GM23338 (cell line): ENCODE measurements around the gene CRB2. TPM values are rescaled to one million over a fixed set of nuclear protein-coding genes. Genes with fewer than 3 reads are reported as not detected.

ENCODE experiments used
- ATAC-seq: fragments of 200-7000 bp; cut with Tn5 transposase; 3 replicates; pipeline ENCODE4 v1.9.1; 2020
- DNase-seq: peaks from one replicate; pipeline ENCODE4 v3.0.0-alpha.2; 2015; ENCODE audit warnings: low spot score
- H2AFZ ChIP-seq: fragments of 200-600 bp; sonication (generic); 2 replicates; pipeline ENCODE4 v1.8.0; 2016; ENCODE audit warnings: antibody characterized with exemption, mild to moderate bottlenecking, moderate library complexity
- H3F3A ChIP-seq: fragments of 200-600 bp; sonication (generic); replicated peaks from 2 replicates; pipeline ENCODE4 v1.8.0; 2017; ENCODE audit warnings: antibody characterized with exemption, mixed run types, low read depth
- H3K27ac ChIP-seq: fragments of 200-600 bp; sonication (generic); 2 replicates; pipeline ENCODE4 v1.6.1; 2016; ENCODE audit warnings: low read depth
- H3K27me3 ChIP-seq: fragments of 200-600 bp; sonication (generic); 2 replicates; pipeline ENCODE4 v1.8.0; 2016; ENCODE audit warnings: mild to moderate bottlenecking, mixed run types, moderate library complexity; ENCODE audit not compliant: insufficient read depth
- H3K36me3 ChIP-seq: fragments of 200-600 bp; sonication (generic); 2 replicates; pipeline ENCODE4 v1.8.0; 2016; ENCODE audit warnings: mild to moderate bottlenecking; ENCODE audit not compliant: insufficient read depth
- H3K4me1 ChIP-seq: fragments of 200-600 bp; sonication (generic); 2 replicates; pipeline ENCODE4 v1.8.0; 2016; ENCODE audit warnings: mild to moderate bottlenecking, moderate library complexity; ENCODE audit not compliant: insufficient read depth
- H3K4me2 ChIP-seq: fragments of 200-600 bp; sonication (generic); 2 replicates; pipeline ENCODE4 v1.7.1; 2017; ENCODE audit warnings: mixed run types
- H3K4me3 ChIP-seq: fragments of 200-600 bp; sonication (generic); 2 replicates; pipeline ENCODE4 v1.6.1; 2016; ENCODE audit warnings: mixed run types
- H3K79me2 ChIP-seq: fragments of 200-600 bp; sonication (generic); replicated peaks from 2 replicates; pipeline ENCODE4 v1.8.0; 2017; ENCODE audit warnings: mild to moderate bottlenecking; ENCODE audit not compliant: insufficient read depth
- H3K9me2 ChIP-seq: fragments of 200-600 bp; sonication (generic); 2 replicates; pipeline ENCODE4 v1.8.0; 2017; ENCODE audit not compliant: insufficient read depth
- H4K20me1 ChIP-seq: fragments of 200-600 bp; sonication (generic); replicated peaks from 2 replicates; pipeline ENCODE4 v1.8.0; 2017; ENCODE audit warnings: mild to moderate bottlenecking; ENCODE audit not compliant: insufficient read depth
- H3K27ac Mint-ChIP-seq: 2 replicates; pipeline ENCODE4 v1.8.0; 2020; ENCODE audit warnings: inconsistent platforms, mild to moderate bottlenecking, moderate library complexity, mixed read lengths
- H3K27me3 Mint-ChIP-seq: 3 replicates; pipeline ENCODE4 v1.8.0; 2022; ENCODE audit warnings: low read depth, mild to moderate bottlenecking, moderate library complexity, mixed read lengths, inconsistent platforms; ENCODE audit not compliant: insufficient read depth, poor library complexity
- H3K36me3 Mint-ChIP-seq: 3 replicates; pipeline ENCODE4 v1.8.0; 2021; ENCODE audit warnings: low read depth, mild to moderate bottlenecking, inconsistent platforms, moderate library complexity, mixed read lengths
- H3K4me1 Mint-ChIP-seq: 3 replicates; pipeline ENCODE4 v1.8.0; 2020; ENCODE audit warnings: mild to moderate bottlenecking, inconsistent platforms, mixed read lengths
- H3K4me3 Mint-ChIP-seq: 3 replicates; pipeline ENCODE4 v1.8.0; 2021; ENCODE audit warnings: moderate library complexity, mild to moderate bottlenecking, inconsistent platforms, mixed read lengths
- H3K9me3 Mint-ChIP-seq: 3 replicates; pipeline ENCODE4 v1.8.0; 2020; ENCODE audit warnings: moderate library complexity, mild to moderate bottlenecking, inconsistent platforms, mixed read lengths
- CREB1 ChIP-seq: fragments of 250-450 bp; sonication (Bioruptor Pico); IDR thresholded peaks from 2 replicates; pipeline ENCODE4 v1.5.0; 2020; ENCODE audit warnings: low read depth, mild to moderate bottlenecking, moderate library complexity
- EZH2 ChIP-seq: fragments of 200-600 bp; sonication (generic); IDR thresholded peaks from one replicate; pipeline ENCODE4 v1.8.0; 2017; ENCODE audit warnings: antibody characterized with exemption, mild to moderate bottlenecking, low read depth; ENCODE audit not compliant: unreplicated experiment
- EZH2phosphoT487 ChIP-seq: fragments of 200-600 bp; sonication (generic); IDR thresholded peaks from one replicate; pipeline ENCODE4 v1.8.1; 2018; ENCODE audit warnings: antibody characterized with exemption; ENCODE audit not compliant: unreplicated experiment
- JUNB ChIP-seq: IDR thresholded peaks from one replicate; pipeline ENCODE4 v1.6.1; 2016; ENCODE audit warnings: antibody characterized with exemption; ENCODE audit not compliant: unreplicated experiment
- NANOG ChIP-seq: IDR thresholded peaks from 2 replicates; pipeline ENCODE4 v1.6.1; 2016; ENCODE audit warnings: antibody characterized with exemption, borderline replicate concordance
- POLR2AphosphoS5 ChIP-seq: IDR thresholded peaks from 2 replicates; pipeline ENCODE4 v1.6.1; 2016; ENCODE audit warnings: antibody characterized with exemption, low read depth
- STAT1 ChIP-seq: IDR thresholded peaks from one replicate; pipeline ENCODE4 v1.6.1; 2016; ENCODE audit warnings: antibody characterized with exemption; ENCODE audit not compliant: unreplicated experiment
- ZNF114 ChIP-seq: fragments of 250-450 bp; sonication (Bioruptor Pico); IDR thresholded peaks from 2 replicates; pipeline ENCODE4 v1.5.0; 2020; ENCODE audit warnings: mild to moderate bottlenecking, moderate library complexity
- ZNF331 ChIP-seq: fragments of 250-450 bp; sonication (Bioruptor Pico); IDR thresholded peaks from 2 replicates; pipeline ENCODE4 v1.5.0; 2020; ENCODE audit warnings: low read depth, mild to moderate bottlenecking, moderate library complexity
- polyA plus RNA-seq: library from polyadenylated mRNA; unstranded; fragments of >200 nt; fragmentation: Nextera tagmentation; extraction: Ambion mirVana; gene quantifications from 2 replicates; pipeline ENCODE4 v1.2.1, GENCODE V29; 2016
- total RNA-seq: library from RNA; depleted of rRNA; stranded (reverse); fragments of >200 nt; shearing (Covaris generic); gene quantifications from 2 replicates; pipeline ENCODE4 v1.2.3, GENCODE V29; 2014
- TF ChIP-seq, protein P1 (sequence below): fragments of 250-450 bp; sonication (Bioruptor Pico); IDR thresholded peaks from 2 replicates; pipeline ENCODE4 v1.5.0; 2020; ENCODE audit warnings: mild to moderate bottlenecking, moderate library complexity
- TF ChIP-seq, protein P2 (sequence below), 2 experiments: fragments of 200-600 bp in 1 of 2; sonication (generic) in 1 of 2; conservative IDR thresholded peaks; 2 replicates each; pipeline versions ENCODE4 v1.5.1 to v1.6.1; 2016 to 2017; ENCODE audit warnings: antibody characterized with exemption in 2 of 2, low read depth in 2 of 2, mild to moderate bottlenecking in 2 of 2, moderate library complexity in 1 of 2
- TF ChIP-seq, protein P3 (sequence below): IDR thresholded peaks from one replicate; pipeline ENCODE4 v1.6.1; 2018; ENCODE audit warnings: antibody characterized with exemption; ENCODE audit not compliant: unreplicated experiment
- TF ChIP-seq, protein P4 (sequence below): IDR thresholded peaks from 2 replicates; pipeline ENCODE4 v1.6.1; 2016; ENCODE audit warnings: antibody characterized with exemption

The CRB2 gene
- total and polyA plus RNA-seq, 2 experiments from 2014 or later, result 0.34 to 10.2 TPM

DNA sequence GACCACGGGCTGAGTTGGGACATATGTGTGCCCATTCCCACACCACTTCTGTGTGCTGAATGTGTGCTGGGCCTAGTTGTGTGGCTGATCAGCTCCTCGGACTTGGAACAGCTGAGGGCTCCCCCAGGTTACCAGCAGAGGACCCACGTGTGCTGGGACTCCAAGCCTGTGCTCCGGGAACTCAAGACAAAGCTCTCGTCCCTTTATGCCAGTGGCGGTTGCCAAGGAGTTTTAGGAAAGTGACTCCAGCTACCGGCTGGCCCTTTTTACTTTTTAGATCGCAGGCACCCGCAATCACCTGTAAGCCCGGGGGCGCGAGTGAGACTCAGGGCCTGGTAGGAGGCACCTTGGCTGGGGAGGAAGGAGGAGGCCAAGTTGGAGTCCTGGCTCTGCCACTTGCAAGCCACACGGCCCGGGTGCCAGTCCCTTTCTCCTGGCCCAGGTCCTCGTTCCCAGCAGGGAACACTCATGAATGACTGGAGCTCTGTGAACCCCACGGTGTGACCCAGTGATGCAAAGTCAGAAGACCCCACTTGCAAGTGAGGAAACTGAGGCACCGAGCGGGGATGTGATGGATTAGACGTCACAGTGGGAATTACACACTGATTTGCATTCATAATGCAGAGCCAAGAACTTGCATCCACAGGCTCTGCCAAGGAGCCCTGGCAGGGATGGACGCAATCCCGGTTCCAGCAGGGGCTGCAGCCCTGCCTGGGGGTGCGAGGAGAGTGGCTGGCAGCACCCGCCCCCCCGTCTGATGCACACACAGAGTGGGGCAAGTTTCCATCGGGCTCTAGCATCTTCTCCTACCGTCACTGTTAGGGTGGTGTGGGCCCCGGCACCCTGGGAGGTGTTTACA, 26.9 kb downstream of the CRB2 start:
- Histone ChIP-seq H3K4me2 (no peak overlapping the region), H4K20me1 (no peaks in the 10 kb centered on the region), H3K4me1 (no peaks in the 10 kb centered on the region; the same call in 1 of the 2 replicates), H2AFZ (no peak overlapping the region), H3F3A (peaks cover 3% of the 10 kb centered on the region; the same call in 1 of the 2 replicates), H3K27ac (no peak overlapping the region), H3K4me3 (no peak overlapping the region), H3K36me3 (no peaks in the 10 kb centered on the region), H3K27me3 (no peaks in the 10 kb centered on the region), H3K79me2 (no peaks in the 10 kb centered on the region), H3K9me2 (no peaks in the 10 kb centered on the region)
- Mint-ChIP-seq H3K4me1 (peaks cover 2% of the 10 kb centered on the region; the same call in 1 of the 3 replicates), H3K27me3 (peaks cover 16% of the 10 kb centered on the region), H3K4me3 (no peak overlapping the region), H3K36me3 (no peaks in the 10 kb centered on the region; the same call in 2 of the 3 replicates), H3K9me3 (no peaks in the 10 kb centered on the region), H3K27ac (no peak overlapping the region)
- ATAC-seq, result no peak
- TF ChIP-seq EZH2phosphoT487 (no peak), CREB1 (no peak), JUNB (no peak), POLR2AphosphoS5 (no peak), ZNF114 (no peak), STAT1 (no peak), NANOG (no peak), ZNF331 (no peak), EZH2 (no peak)
- TF ChIP-seq, protein P1, sequence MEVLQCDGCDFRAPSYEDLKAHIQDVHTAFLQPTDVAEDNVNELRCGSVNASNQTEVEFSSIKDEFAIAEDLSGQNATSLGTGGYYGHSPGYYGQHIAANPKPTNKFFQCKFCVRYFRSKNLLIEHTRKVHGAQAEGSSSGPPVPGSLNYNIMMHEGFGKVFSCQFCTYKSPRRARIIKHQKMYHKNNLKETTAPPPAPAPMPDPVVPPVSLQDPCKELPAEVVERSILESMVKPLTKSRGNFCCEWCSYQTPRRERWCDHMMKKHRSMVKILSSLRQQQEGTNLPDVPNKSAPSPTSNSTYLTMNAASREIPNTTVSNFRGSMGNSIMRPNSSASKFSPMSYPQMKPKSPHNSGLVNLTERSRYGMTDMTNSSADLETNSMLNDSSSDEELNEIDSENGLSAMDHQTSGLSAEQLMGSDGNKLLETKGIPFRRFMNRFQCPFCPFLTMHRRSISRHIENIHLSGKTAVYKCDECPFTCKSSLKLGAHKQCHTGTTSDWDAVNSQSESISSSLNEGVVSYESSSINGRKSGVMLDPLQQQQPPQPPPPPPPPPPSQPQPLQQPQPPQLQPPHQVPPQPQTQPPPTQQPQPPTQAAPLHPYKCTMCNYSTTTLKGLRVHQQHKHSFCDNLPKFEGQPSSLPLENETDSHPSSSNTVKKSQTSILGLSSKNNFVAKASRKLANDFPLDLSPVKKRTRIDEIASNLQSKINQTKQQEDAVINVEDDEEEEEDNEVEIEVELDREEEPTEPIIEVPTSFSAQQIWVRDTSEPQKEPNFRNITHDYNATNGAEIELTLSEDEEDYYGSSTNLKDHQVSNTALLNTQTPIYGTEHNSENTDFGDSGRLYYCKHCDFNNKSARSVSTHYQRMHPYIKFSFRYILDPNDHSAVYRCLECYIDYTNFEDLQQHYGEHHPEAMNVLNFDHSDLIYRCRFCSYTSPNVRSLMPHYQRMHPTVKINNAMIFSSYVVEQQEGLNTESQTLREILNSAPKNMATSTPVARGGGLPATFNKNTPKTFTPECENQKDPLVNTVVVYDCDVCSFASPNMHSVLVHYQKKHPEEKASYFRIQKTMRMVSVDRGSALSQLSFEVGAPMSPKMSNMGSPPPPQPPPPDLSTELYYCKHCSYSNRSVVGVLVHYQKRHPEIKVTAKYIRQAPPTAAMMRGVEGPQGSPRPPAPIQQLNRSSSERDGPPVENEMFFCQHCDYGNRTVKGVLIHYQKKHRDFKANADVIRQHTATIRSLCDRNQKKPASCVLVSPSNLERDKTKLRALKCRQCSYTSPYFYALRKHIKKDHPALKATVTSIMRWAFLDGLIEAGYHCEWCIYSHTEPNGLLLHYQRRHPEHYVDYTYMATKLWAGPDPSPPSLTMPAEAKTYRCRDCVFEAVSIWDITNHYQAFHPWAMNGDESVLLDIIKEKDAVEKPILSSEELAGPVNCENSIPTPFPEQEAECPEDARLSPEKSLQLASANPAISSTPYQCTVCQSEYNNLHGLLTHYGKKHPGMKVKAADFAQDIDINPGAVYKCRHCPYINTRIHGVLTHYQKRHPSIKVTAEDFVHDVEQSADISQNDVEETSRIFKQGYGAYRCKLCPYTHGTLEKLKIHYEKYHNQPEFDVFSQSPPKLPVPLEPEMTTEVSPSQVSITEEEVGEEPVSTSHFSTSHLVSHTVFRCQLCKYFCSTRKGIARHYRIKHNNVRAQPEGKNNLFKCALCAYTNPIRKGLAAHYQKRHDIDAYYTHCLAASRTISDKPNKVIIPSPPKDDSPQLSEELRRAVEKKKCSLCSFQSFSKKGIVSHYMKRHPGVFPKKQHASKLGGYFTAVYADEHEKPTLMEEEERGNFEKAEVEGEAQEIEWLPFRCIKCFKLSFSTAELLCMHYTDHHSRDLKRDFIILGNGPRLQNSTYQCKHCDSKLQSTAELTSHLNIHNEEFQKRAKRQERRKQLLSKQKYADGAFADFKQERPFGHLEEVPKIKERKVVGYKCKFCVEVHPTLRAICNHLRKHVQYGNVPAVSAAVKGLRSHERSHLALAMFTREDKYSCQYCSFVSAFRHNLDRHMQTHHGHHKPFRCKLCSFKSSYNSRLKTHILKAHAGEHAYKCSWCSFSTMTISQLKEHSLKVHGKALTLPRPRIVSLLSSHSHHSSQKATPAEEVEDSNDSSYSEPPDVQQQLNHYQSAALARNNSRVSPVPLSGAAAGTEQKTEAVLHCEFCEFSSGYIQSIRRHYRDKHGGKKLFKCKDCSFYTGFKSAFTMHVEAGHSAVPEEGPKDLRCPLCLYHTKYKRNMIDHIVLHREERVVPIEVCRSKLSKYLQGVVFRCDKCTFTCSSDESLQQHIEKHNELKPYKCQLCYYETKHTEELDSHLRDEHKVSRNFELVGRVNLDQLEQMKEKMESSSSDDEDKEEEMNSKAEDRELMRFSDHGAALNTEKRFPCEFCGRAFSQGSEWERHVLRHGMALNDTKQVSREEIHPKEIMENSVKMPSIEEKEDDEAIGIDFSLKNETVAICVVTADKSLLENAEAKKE, result no peak
- TF ChIP-seq, protein P2, sequence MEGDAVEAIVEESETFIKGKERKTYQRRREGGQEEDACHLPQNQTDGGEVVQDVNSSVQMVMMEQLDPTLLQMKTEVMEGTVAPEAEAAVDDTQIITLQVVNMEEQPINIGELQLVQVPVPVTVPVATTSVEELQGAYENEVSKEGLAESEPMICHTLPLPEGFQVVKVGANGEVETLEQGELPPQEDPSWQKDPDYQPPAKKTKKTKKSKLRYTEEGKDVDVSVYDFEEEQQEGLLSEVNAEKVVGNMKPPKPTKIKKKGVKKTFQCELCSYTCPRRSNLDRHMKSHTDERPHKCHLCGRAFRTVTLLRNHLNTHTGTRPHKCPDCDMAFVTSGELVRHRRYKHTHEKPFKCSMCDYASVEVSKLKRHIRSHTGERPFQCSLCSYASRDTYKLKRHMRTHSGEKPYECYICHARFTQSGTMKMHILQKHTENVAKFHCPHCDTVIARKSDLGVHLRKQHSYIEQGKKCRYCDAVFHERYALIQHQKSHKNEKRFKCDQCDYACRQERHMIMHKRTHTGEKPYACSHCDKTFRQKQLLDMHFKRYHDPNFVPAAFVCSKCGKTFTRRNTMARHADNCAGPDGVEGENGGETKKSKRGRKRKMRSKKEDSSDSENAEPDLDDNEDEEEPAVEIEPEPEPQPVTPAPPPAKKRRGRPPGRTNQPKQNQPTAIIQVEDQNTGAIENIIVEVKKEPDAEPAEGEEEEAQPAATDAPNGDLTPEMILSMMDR (conservative IDR thresholded peaks at IDR 0.05; ENCODE audit: low read depth in 2 of 2), result no peak
- TF ChIP-seq, protein P3, sequence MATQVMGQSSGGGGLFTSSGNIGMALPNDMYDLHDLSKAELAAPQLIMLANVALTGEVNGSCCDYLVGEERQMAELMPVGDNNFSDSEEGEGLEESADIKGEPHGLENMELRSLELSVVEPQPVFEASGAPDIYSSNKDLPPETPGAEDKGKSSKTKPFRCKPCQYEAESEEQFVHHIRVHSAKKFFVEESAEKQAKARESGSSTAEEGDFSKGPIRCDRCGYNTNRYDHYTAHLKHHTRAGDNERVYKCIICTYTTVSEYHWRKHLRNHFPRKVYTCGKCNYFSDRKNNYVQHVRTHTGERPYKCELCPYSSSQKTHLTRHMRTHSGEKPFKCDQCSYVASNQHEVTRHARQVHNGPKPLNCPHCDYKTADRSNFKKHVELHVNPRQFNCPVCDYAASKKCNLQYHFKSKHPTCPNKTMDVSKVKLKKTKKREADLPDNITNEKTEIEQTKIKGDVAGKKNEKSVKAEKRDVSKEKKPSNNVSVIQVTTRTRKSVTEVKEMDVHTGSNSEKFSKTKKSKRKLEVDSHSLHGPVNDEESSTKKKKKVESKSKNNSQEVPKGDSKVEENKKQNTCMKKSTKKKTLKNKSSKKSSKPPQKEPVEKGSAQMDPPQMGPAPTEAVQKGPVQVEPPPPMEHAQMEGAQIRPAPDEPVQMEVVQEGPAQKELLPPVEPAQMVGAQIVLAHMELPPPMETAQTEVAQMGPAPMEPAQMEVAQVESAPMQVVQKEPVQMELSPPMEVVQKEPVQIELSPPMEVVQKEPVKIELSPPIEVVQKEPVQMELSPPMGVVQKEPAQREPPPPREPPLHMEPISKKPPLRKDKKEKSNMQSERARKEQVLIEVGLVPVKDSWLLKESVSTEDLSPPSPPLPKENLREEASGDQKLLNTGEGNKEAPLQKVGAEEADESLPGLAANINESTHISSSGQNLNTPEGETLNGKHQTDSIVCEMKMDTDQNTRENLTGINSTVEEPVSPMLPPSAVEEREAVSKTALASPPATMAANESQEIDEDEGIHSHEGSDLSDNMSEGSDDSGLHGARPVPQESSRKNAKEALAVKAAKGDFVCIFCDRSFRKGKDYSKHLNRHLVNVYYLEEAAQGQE, result no peak
- TF ChIP-seq, protein P4, sequence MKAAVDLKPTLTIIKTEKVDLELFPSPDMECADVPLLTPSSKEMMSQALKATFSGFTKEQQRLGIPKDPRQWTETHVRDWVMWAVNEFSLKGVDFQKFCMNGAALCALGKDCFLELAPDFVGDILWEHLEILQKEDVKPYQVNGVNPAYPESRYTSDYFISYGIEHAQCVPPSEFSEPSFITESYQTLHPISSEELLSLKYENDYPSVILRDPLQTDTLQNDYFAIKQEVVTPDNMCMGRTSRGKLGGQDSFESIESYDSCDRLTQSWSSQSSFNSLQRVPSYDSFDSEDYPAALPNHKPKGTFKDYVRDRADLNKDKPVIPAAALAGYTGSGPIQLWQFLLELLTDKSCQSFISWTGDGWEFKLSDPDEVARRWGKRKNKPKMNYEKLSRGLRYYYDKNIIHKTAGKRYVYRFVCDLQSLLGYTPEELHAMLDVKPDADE, result no peak
- no peak for DNase-seq
